T-helper 22 cell (primary cell): ENCODE results near the gene CTH.
"Not testable (repeated sequence)": the region's sequence is repeated elsewhere in the genome, so short reads cannot be mapped to it uniquely, and the experiment has no call there.

ENCODE experiments used
- DNase-seq: peaks from one replicate; pipeline ENCODE4 v3.0.0-alpha.2; 2020; ENCODE audit warnings: low read depth

The CTH gene

GRCh38 chr1:70409136-70409535 is 1.9 kb upstream of the CTH start:
- DNase-seq: no peak

GRCh38 chr1:70411360-70411844 is 334 bp downstream of the CTH start:
- DNase-seq: no peak

DNA sequence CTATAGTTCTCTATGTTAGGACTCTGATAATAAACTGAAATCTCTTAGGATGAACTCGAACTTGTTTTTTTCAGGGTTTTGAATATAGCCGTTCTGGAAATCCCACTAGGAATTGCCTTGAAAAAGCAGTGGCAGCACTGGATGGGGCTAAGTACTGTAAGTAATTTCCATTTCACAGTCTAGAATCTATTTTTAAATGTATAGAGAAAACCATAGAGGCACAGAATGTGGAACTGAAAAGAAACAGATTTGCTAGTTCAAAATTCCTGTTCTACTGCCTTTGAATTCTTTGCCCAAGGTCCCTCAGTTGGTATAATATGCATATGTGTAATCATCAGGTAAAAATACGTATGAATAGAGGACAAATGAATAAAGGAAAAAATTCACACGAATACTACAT is 4.8 kb downstream of the CTH start:
- no peak for DNase-seq

DNA sequence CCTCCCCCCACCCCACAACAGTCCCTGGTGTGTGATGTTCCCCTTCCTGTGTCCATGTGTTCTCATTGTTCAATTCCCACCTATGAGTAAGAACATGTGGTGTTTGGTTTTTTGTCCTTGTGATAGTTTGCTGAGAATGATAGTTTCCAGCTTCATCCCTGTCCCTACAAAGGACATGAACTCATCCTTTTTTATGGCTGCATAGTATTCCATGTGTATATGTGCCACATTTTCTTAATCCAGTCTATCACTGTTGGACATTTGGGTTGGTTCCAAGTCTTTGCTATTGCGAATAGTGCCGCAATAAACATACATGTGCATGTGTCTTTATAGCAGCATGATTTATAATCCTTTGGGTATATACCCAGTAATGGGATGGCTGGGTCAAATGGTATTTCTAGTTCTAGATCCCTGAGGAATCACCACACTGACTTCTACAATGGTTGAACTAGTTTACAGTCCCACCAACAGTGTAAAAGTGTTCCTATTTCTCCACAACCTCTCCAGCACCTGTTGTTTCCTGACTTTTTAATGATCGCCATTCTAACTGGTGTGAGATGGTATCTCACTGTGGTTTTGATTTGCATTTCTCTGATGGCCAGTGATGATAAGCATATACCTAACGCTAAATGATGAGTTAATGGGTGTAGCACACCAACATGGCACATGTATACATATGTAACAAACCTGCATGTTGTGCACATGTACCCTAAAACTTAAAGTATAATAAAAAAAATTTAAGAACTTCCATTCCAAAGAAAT is 8.1 kb downstream of the CTH start:
- not testable (repeated sequence) for DNase-seq

DNA sequence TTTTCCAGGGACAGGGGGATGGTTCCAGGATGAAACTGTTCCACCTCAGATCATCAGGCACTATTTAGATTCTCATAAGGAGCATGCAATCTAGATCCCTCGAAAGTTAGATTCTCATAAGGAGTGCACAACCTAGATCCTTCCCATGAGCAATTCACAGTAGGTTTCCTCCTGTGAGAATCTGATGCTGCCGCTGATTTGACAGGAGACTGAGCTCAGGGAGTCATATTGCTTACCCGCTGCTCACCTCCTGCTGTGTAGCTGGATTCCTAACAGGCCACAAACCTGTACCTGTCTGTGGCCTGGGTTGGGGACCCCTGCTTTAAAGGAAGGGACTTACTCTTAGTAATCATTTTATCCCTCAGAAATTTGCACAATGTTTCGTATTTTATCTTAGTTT is 9.3 kb downstream of the CTH start:
- DNase-seq: no peak

- DNase-seq: no peak
Observed at GRCh38 chr1:70426154-70427131, 15.4 kb downstream of the CTH start.

DNA sequence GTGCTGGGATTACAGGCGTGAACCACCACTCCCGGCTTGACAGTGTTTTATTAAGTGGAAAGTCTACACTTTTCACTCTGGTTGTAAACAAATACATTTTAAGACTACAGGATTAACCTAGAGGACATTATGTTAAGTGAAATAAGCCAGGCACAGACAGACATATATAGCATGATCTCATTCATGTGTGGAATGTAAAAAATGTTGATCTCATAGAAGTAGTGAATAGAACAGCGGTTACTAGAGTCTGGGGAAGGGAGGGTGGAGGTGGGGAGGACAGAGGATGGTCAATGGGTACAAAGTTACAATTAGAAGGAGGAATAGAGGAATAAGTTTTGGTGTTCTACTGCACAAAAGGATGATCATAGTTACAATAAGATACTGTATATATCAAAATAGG is 16.9 kb downstream of the CTH start:
- DNase-seq: no peak

GRCh38 chr1:70429219-70429618 is 18.2 kb downstream of the CTH start:
- no peak for DNase-seq

DNA sequence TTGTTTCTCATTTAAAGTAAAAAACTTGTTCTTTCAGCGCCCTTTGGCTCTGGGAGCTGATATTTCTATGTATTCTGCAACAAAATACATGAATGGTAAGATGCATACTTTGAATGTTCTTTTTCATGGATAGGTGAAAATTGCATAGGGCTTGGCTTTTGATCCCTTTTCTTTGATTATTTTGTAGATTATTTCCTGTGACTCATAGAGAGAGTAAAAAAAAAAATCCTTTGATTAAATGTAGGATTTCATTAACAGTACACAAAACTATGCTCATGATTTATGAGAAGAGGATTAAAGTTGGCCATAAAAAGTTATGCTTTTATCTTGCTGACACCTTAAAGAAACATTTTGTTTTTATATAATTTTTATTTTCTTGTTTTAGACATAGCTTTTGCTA is 18.7 kb downstream of the CTH start:
- DNase-seq: no peak

- DNase-seq: no peak
Observed at GRCh38 chr1:70431317-70431716, 20.2 kb downstream of the CTH start.

- no peak for DNase-seq
Observed at GRCh38 chr1:70431874-70432273, 20.8 kb downstream of the CTH start.

GRCh38 chr1:70434253-70434859 is 23.3 kb downstream of the CTH start:
- no peak for DNase-seq

- no peak for DNase-seq
Observed at GRCh38 chr1:70436622-70437251, 25.7 kb downstream of the CTH start.

DNA sequence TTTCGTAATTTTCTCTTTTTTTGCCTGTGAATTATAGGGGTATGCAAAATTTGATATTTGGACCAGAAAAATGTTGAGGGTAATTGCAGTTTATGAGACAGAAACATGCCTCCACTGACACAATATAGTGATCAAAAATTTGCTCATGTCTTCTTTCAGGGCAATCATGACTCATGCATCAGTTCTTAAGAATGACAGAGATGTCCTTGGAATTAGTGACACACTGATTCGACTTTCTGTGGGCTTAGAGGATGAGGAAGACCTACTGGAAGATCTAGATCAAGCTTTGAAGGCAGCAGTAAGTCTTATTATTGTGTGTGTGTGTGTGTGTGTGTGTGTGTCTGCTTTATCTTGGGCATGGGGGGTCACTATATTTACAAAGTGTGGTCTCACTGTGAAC is 27.5 kb downstream of the CTH start:
- no peak for DNase-seq

- DNase-seq: no peak
Observed at GRCh38 chr1:70440642-70441391, 29.7 kb downstream of the CTH start.

GRCh38 chr1:70441392-70442035 is 30.4 kb downstream of the CTH start:
- DNase-seq: no peak

DNA sequence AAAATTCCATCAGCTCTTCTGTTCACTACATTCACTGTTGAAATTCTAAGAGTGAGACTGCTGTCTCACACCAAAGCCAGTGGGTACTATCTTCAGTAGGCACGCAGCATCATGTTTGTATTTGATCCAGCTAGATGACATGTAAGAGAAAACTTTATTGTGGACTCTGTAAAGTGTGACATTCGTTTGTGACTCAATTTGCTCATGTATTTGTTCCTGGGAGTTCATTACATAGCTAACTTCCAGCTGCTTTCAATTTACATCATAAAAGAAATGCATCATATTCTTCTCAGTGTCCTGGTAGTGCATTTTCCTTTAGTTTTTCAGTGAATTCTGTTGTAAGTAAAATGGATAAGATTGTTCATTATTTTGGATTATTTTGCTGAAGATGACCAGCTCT is 31.4 kb downstream of the CTH start:
- no peak for DNase-seq

GRCh38 chr1:70443739-70444138 is 32.7 kb downstream of the CTH start:
- DNase-seq: no peak

DNA sequence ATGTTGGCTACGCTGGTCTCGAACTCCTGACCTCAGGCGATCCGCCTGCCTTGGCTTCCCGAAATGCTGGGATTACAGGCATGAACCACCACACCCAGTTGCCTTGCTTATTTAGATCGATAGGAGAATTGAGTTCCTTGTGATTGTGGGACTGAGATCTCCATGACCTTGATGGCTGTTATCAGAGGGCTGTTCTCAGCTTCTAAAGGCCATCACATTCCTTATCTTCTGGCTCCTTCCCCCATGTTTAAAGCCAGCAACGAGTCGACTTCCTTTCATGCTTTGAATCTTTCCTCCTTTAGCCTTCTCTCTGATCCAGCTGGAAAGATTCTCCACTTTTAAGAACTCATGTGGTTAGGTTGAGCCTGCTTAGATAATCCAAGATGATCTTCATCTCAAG is 38.0 kb downstream of the CTH start:
- no peak for DNase-seq

- DNase-seq: not testable (repeated sequence)
Observed at GRCh38 chr1:70452164-70452939, 41.3 kb downstream of the CTH start.
